GM18520 (cell line): ENCODE measurements around the gene CLEC16A.

Experiments used
- ATAC-seq: cut with Tn5 transposase; IDR thresholded peaks from one replicate; pipeline ENCODE4 v1.9.1; 2021; ENCODE audit not compliant: unreplicated experiment

The CLEC16A gene

DNA sequence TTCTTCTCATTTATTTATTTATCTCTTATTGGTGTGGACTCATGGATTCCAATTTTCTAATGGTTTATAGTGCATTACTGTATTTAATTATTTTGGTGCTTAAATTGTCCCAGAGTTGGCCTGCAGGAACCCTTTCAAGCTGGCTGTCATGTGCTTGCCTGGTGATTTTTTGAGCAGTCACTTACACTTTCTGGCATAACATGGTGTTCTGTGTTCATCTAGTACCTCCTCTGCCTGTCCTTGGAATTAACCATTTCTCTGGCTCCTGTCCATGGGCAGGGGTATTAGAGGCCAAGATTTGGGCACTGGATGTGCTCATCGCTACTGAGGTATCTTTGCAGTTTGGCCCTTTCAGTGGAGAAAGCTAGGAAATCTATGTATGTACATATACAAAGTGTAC lies 67.0 kb downstream of the CLEC16A start:
- no peak for ATAC-seq

DNA sequence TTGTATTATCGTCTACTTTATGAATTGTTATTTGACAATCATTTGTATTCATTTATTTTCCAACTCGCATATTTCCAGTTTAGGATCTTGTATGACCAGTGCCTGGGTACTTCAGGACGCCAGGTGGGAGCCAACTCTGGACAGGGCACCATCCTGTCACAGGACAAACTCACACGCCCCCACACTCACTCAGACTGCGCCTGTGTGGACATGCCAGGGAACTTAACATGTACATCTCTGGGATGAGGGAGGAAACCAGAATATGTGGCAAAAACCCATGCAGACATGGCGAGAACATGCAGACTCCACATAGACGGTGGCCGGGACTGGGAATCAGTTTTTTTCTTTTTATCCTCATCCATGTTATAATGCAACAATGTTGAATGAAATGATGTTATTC lies 68.5 kb downstream of the CLEC16A start:
- no peak for ATAC-seq

DNA sequence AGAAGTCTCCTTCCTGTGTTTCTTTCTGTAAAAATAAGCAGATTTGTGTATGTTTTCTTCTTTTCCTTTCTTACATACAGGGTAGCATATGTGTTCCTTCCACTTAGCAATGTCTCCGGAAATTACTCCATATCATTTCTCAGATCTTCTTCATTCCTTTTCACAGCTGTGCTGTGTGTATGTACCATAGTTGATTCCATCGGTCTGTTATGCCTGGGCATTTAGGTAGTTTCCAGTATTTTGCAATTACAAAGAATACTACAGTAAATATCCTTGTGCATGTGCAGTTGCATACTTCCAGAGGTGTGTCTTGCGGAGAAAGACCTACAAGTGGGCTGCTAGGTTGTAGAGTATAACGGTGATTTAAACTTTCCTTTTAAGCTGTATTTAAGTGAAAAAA lies 69.8 kb downstream of the CLEC16A start:
- no peak for ATAC-seq

GRCh38 chr16:11015076-11015475 lies 70.7 kb downstream of the CLEC16A start:
- ATAC-seq = no peak

DNA sequence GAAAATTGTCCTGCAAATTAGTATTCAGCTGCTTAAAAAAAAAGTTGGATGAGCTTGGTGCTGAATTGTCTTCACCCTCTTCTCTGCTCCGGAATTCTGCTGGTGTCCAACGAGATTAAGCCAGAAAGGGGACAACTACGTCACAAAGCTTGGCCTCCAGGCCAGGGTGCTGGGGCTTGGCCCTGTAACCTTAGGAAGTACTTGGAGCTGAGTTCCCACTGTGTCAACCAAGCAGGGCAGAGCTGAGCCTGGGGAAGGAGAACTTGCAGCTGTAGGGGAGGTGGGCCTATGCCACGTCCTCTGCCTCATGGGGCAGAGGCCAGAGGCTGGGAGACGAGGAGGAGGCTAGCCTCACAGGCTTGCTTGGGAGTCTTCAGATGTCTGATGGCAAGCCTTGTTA lies 71.2 kb downstream of the CLEC16A start:
- ATAC-seq = no peak

GRCh38 chr16:11016524-11016988 lies 72.2 kb downstream of the CLEC16A start:
- no peak for ATAC-seq

- ATAC-seq = no peak
Measured at GRCh38 chr16:11016993-11017392, 72.6 kb downstream of the CLEC16A start.

GRCh38 chr16:11017499-11017898 lies 73.1 kb downstream of the CLEC16A start:
- ATAC-seq = no peak

- ATAC-seq = no peak
Measured at GRCh38 chr16:11020388-11020787, 76.0 kb downstream of the CLEC16A start.

GRCh38 chr16:11020792-11021551 lies 76.6 kb downstream of the CLEC16A start:
- ATAC-seq = no peak

DNA sequence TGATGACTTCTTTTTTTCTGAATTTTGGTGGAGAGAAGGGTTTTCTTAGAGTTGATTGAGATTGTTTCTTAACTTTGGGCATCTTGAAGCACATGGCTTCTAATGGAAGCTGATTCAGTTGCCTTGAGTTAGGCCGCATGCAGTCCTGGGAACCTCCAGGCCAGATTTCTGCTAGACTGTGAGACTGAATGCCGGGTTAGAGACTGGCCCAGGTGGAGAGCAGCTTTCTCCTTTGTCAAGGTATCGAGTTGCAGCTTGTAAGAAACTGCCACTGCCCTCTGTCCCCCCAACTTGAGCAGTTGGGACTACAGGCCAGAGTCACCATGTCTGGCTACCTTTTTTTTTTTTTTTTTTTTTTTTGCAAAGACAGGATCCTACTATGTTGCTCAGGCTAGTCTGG lies 77.6 kb downstream of the CLEC16A start:
- no peak for ATAC-seq

- no peak for ATAC-seq
Measured at GRCh38 chr16:11023262-11024039, 79.1 kb downstream of the CLEC16A start.

DNA sequence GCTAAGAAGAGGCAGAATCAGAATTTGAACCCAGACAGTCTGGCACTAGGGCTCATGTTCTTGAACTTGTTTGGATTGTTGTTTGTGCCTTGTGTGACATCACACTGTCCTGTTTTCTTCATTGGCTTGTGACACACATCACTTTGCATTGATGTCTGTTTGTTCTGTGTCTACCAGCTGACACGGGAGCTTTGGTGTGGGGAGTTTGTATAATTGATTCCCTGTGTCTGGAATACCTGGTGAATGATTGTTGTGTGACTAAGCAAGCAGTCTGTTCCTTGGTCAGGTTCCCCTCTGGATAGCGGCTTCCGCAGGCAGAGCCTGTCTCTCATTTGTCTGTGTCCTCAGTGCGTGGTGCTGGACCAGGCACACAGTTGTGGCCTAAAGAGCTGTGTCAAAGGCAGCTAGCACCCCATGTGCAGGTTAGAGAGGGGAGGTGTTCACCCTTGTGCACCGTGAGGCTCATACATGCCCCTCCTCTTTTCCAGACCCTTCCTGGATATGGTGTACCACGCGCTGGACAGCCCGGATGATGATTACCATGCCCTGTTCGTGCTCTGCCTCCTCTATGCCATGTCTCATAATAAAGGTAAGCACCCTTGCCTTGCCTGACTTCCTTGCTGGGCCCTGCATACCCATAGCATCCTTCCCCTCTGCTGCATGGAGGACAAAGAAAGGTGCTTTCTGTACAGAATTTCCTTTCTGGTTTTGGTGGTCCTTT lies 80.1 kb downstream of the CLEC16A start:
- no peak for ATAC-seq

- ATAC-seq = no peak
Measured at GRCh38 chr16:11025120-11025531, 80.8 kb downstream of the CLEC16A start.

- no peak for ATAC-seq
Measured at GRCh38 chr16:11029948-11030347, 85.6 kb downstream of the CLEC16A start.

- no peak for ATAC-seq
Measured at GRCh38 chr16:11030990-11031510, 86.7 kb downstream of the CLEC16A start.

DNA sequence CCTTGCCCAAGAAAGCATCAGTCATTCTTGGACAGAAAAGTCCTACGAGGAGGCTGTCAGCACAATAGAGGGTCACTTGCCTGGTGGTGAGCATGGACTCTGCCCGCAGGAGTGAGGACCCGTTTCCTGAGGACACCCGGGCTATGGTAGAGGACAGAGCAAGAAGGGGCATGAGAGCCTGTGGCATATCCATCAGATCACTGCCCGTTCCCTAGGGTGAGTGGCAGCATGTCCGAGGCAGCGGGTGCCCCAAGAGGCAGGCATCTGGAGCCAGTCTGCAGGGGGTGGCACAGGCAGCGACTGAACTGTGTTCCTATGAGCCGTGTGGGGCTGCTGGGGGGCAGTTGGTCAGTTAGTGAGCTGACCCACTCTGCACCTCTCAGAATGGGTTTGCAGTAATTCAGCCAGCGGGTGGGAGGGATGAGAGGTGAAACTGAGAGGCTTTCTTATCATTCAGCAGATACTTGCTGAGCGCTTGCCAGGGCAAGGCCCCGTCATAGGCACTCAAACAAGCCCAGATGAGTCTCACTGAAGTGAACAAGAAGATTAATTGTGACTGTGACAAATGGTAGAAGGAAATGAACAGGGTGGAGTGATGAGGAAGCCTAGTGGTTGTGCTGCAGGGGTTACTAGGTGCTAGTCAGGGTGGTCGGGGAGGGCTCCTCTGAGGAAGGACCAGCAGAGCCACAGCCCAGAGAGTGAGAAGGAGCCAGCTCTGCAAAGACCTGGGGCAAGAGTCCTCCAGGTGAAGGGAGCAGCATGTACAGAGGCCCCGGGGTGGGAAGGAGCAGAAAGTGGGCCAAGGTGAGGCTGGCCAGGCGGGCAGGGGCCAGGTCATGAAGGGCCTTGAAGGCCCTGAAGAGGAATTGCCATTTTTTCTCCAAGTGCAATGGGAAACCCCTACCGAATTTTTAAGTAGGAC lies 87.9 kb downstream of the CLEC16A start:
- ATAC-seq = no peak

GRCh38 chr16:11032922-11033291 lies 88.5 kb downstream of the CLEC16A start:
- ATAC-seq = no peak

GRCh38 chr16:11033629-11034420 lies 89.5 kb downstream of the CLEC16A start:
- no peak for ATAC-seq
